ENCODE results near the gene EARS2.

DNA sequence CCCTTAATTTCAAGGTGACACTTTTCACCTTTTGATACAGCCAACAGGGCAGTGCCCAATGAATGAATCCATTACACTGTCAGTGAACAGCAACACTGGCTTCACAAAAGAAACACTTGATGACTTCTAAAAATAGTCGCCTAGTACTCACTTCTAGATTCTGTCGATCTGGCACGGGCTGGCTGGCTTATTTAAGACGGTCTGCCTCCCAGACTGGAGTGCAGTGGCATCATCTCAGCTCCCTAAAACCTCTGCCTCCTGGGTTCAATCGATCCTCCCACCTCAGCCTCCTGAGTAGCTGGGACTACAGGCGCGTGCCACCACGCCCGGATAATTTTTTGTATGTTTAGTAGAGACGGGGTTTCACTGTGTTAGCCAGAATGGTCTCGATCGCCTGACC, 37.0 kb upstream of the EARS2 start:
- TF ChIP-seq, protein P1, sequence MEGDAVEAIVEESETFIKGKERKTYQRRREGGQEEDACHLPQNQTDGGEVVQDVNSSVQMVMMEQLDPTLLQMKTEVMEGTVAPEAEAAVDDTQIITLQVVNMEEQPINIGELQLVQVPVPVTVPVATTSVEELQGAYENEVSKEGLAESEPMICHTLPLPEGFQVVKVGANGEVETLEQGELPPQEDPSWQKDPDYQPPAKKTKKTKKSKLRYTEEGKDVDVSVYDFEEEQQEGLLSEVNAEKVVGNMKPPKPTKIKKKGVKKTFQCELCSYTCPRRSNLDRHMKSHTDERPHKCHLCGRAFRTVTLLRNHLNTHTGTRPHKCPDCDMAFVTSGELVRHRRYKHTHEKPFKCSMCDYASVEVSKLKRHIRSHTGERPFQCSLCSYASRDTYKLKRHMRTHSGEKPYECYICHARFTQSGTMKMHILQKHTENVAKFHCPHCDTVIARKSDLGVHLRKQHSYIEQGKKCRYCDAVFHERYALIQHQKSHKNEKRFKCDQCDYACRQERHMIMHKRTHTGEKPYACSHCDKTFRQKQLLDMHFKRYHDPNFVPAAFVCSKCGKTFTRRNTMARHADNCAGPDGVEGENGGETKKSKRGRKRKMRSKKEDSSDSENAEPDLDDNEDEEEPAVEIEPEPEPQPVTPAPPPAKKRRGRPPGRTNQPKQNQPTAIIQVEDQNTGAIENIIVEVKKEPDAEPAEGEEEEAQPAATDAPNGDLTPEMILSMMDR (IDR thresholded peaks at IDR 0.05), result no peak
- no peak for TF ChIP-seq POLR2A (IDR thresholded peaks at IDR 0.05)

Measured in lower leg skin (tissue), 3 donors.